NCI-H510A (cell line): ENCODE results near the gene SLC1A5.

Experiments used
- DNase-seq: peaks from one replicate; lab custom pipeline; 2025; lab: John Stamatoyannopoulos, UW

The SLC1A5 gene

GRCh38 chr19:46725036-46725820, 63.2 kb downstream of the SLC1A5 start:
- DNase-seq, result no peak
